Measurements from ENCODE around the gene TRIM62. TPM values are rescaled to one million over a fixed set of nuclear protein-coding genes. Genes with fewer than 3 reads are reported as not detected.

TRIM62 gene
- total RNA-seq, 1 donor from 2014 or later, result 4.5 TPM

DNA sequence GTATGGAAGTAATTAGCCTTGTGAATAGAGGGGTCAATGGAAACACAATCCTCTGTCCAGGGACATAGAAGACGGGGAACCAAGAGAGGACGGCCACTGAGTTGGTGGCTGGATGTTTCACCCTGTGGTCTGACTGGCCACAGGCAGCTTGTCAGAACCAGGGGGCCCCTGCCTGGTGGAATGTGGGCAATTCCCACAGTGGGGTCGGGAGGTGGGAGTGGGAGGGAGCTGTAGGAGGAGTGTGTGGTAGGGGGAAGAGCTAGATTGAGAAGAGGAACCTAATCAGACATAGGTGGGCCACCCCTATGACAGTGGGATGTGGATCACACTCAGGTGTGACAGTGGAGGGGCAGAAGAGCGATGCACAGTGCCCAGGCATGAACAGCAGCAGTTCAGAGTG lies 31.3 kb downstream of the TRIM62 start:
- Histone ChIP-seq H3K27ac (no peak overlapping the region), H3K9me3 (no peaks in the 10 kb centered on the region), H3K4me3 (no peak overlapping the region), H3K36me3 (no peaks in the 10 kb centered on the region), H3K27me3 (no peaks in the 10 kb centered on the region), H3K4me1 (no peaks in the 10 kb centered on the region)
- TF ChIP-seq, protein P1, sequence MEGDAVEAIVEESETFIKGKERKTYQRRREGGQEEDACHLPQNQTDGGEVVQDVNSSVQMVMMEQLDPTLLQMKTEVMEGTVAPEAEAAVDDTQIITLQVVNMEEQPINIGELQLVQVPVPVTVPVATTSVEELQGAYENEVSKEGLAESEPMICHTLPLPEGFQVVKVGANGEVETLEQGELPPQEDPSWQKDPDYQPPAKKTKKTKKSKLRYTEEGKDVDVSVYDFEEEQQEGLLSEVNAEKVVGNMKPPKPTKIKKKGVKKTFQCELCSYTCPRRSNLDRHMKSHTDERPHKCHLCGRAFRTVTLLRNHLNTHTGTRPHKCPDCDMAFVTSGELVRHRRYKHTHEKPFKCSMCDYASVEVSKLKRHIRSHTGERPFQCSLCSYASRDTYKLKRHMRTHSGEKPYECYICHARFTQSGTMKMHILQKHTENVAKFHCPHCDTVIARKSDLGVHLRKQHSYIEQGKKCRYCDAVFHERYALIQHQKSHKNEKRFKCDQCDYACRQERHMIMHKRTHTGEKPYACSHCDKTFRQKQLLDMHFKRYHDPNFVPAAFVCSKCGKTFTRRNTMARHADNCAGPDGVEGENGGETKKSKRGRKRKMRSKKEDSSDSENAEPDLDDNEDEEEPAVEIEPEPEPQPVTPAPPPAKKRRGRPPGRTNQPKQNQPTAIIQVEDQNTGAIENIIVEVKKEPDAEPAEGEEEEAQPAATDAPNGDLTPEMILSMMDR (IDR thresholded peaks at IDR 0.05), result no peak
- intact Hi-C loops (cut with DNase I), result no loop called here
- no peak for ATAC-seq
- DNase-seq, result no peak

DNA sequence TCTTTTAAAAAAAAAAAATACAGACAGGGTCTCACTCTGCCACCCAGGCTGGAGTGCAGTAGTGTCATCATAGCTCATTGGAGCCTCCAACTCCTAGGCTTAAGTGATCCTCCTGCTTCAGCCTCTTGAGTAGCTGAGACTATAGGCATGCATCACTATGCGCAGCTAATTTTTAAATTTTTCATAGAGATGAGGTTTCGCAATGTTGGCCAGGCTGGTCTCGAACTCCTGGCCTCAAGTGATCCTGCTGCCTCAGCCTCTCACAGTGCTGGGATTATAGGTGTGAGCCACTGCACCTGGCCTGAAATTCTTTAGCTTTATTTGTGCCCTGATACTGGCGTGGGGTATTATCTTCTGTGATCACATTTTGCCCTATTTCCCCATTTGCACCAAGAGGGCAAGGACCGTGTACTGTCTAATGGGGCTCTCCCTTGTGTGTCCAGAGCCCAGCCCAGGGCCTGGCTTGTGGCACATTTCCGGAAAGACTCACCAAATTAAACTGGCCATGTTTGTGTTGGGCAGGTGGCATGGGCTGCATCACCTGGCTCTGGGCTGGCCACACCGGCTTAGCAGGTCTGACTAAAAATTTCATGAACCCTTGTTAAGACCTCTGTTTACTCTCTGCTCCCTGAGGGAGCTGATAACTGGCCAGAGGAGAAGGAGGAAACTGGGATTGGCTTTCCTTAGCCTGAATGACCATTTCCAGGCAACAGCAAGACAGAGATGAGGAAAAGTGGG lies 32.2 kb downstream of the TRIM62 start:
- ATAC-seq, result peak; percentile 73
- no peaks in the 10 kb centered on the region for H3K36me3 ChIP-seq

DNA sequence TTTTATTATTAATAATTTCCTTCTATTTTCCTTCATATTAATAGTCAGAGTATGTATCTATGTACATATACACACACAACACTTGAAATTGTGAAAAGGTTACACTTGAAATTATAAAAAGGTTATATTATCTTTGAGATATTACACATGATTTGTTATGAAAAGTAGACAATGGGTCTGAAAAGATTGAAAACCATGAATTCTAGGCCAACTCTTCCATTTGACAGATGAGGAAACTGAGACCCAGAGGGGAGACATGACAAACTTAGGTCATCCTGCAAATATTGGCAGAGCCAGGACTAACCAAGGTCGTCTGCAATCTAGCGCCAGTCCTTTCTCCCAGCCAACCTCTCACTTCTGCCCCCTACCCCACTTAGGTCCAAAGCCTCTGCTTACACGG lies 33.2 kb downstream of the TRIM62 start:
- no peaks in the 10 kb centered on the region for H3K36me3 ChIP-seq
- TF ChIP-seq, protein P1 (IDR thresholded peaks at IDR 0.05), result no peak
- no peaks in the 10 kb centered on the region for H3K9me3 ChIP-seq
- intact Hi-C loops (cut with DNase I), result no loop called here
- no peak overlapping the region for H3K4me3 ChIP-seq
- no peaks in the 10 kb centered on the region for H3K4me1 ChIP-seq
- ATAC-seq (no peak), DNase-seq (no peak)
- no peaks in the 10 kb centered on the region for H3K27me3 ChIP-seq
- H3K27ac ChIP-seq, result no peak overlapping the region

More for the DNA sequence above, 32.2 kb downstream of the TRIM62 start:
- Histone ChIP-seq H3K9me3 (no peaks in the 10 kb centered on the region), H3K27ac (no peak overlapping the region), H3K4me3 (no peak overlapping the region), H3K27me3 (no peaks in the 10 kb centered on the region), H3K4me1 (no peaks in the 10 kb centered on the region)
- TF ChIP-seq, protein P1 (IDR thresholded peaks at IDR 0.05), result no peak
- intact Hi-C loops (cut with DNase I), result no loop called here
- DNase-seq, result peak; percentile 71

DNA sequence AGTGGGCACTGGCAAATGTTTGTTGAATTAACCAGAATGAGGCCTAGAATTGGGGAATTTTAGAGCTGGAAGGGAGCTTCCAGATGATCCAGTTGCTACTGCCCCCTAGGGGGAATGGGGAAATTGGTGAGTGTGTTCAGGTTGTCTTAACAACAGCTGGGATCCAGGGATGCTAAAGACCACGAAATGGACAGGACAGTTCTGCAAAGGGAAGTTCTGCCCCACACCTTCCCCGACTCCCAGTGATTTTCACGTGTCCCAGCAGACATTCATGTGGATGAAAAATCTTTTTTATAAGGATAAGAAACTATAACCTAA lies 33.9 kb downstream of the TRIM62 start:
- TF ChIP-seq, protein P1 (IDR thresholded peaks at IDR 0.05), result no peak
- no peaks in the 10 kb centered on the region for H3K9me3 ChIP-seq
- no peaks in the 10 kb centered on the region for H3K4me1 ChIP-seq
- no peak overlapping the region for H3K4me3 ChIP-seq
- H3K27ac ChIP-seq, result no peak overlapping the region
- DNase-seq (no peak), ATAC-seq (no peak)
- H3K36me3 ChIP-seq, result no peaks in the 10 kb centered on the region
- no peaks in the 10 kb centered on the region for H3K27me3 ChIP-seq
- intact Hi-C loops (cut with DNase I), result no loop called here

DNA sequence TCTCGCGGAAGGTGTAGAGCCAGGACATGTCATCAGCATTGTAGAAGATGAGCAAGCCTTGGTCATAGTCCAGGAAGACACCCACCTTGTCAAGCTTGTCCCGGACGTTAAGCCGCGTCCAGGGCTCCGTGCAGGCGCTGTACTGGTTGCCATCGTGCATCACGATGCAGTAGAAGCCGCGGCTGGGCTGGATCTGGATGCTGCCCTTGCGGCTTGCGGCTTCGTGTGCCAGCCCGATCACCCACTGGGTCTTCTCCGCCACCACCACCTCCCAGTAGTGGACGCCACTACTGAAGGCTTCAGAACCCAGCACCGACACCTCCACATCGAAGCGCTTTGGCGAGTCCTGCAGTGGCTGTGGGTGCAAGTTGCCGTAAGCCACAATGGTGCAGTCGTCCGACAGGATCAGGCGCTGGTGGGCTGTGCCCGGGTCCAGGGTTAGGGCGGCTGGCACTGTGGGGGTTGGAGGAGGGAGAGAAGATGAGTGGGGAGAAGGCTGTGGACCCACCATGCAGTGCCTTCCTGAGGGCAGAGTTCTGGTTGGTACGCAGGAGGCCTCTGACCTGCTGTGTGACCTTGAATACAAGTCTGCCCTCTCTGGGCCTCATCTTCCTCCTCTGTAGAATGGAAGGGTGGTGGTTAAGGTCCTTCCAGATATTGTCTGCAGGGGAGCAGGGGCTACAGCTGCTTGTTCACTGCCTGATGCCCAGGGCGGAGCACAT lies 34.4 kb downstream of the TRIM62 start:
- intact Hi-C loops (cut with DNase I), result no loop called here
- Histone ChIP-seq H3K4me3 (no peak overlapping the region), H3K27me3 (no peaks in the 10 kb centered on the region), H3K27ac (no peak overlapping the region), H3K4me1 (no peaks in the 10 kb centered on the region), H3K36me3 (no peaks in the 10 kb centered on the region), H3K9me3 (no peaks in the 10 kb centered on the region)
- TF ChIP-seq, protein P1 (IDR thresholded peaks at IDR 0.05), result no peak
- ATAC-seq (no peak), DNase-seq (no peak)
